Head of caudate nucleus (tissue), 42 donors: Measurements from ENCODE around the gene XPO4.
A peak's percentile ranks its signal among the peaks of the same experiment; 100 is the strongest.

Source experiments
- DNase-seq, 42 donors: peaks; one replicate each; pipeline versions ENCODE4 v3.0.0 to v3.0.0-alpha.2; 2020 to 2021; ENCODE audit warnings: mixed read lengths in 7 of 42
- intact Hi-C: fragments of 100-400 bp; cut with DNase I; formaldehyde crosslinking; loops from one replicate; pipeline ENCODE4 v1.15.0; 2022

The XPO4 gene

GRCh38 chr13:20840568-20840967, 62.0 kb downstream of the XPO4 start:
- DNase-seq = no peak
- intact Hi-C loops = no loop called here

- intact Hi-C loops = no loop called here
- DNase-seq = no peak
Observed at GRCh38 chr13:20833900-20834679, 68.5 kb downstream of the XPO4 start.

GRCh38 chr13:20832861-20833260, 69.7 kb downstream of the XPO4 start:
- DNase-seq = no peak
- intact Hi-C loops = no loop called here

GRCh38 chr13:20831933-20832332, 70.6 kb downstream of the XPO4 start:
- intact Hi-C loops = no loop called here

GRCh38 chr13:20831254-20831653, 71.3 kb downstream of the XPO4 start:
- intact Hi-C loops = no loop called here

More at GRCh38 chr13:20831933-20832332, 70.6 kb downstream of the XPO4 start:
- no peak for DNase-seq

GRCh38 chr13:20828539-20829364, 73.8 kb downstream of the XPO4 start:
- peak in 16 of 42 donors; percentile 10 to 67 (median 29) for DNase-seq
- intact Hi-C loops = loop anchor here (5.0 to 10.0 kb wide), 2 partner anchors 116 to 334 kb away; no protein-coding TSS in a partner anchor

More at GRCh38 chr13:20831254-20831653, 71.3 kb downstream of the XPO4 start:
- no peak for DNase-seq

GRCh38 chr13:20826843-20827560, 75.5 kb downstream of the XPO4 start:
- intact Hi-C loops = loop anchor here (5.0 to 10.0 kb wide), 2 partner anchors 115 to 332 kb away; no protein-coding TSS in a partner anchor
- DNase-seq = no peak

GRCh38 chr13:20826301-20826700, 76.2 kb downstream of the XPO4 start:
- intact Hi-C loops = loop anchor here (5.0 to 10.0 kb wide), 2 partner anchors 114 to 332 kb away; no protein-coding TSS in a partner anchor
- no peak for DNase-seq

- intact Hi-C loops = loop anchor here (5.0 to 10.0 kb wide), 2 partner anchors 113 to 331 kb away; no protein-coding TSS in a partner anchor
- DNase-seq = no peak
Observed at GRCh38 chr13:20825477-20825875, 77.1 kb downstream of the XPO4 start.

GRCh38 chr13:20824762-20825476, 77.6 kb downstream of the XPO4 start:
- DNase-seq = no peak
- intact Hi-C loops = loop anchor here (5.0 to 10.0 kb wide), 2 partner anchors 113 to 330 kb away; no protein-coding TSS in a partner anchor

GRCh38 chr13:20823071-20823470, 79.5 kb downstream of the XPO4 start:
- intact Hi-C loops = loop anchor here (10.0 kb wide), 1 partner anchor 328 kb away; no protein-coding TSS in a partner anchor
- no peak for DNase-seq

- no peak for DNase-seq
- intact Hi-C loops = loop anchor here (10.0 kb wide), 1 partner anchor 328 kb away; no protein-coding TSS in a partner anchor
Observed at GRCh38 chr13:20822406-20822805, 80.1 kb downstream of the XPO4 start.

- intact Hi-C loops = loop anchor here (10.0 kb wide), 1 partner anchor 325 kb away; no protein-coding TSS in a partner anchor
- no peak for DNase-seq
Observed at GRCh38 chr13:20819715-20820114, 82.8 kb downstream of the XPO4 start.

- intact Hi-C loops = no loop called here
- no peak for DNase-seq
Observed at GRCh38 chr13:20815464-20815863, 87.1 kb downstream of the XPO4 start.

GRCh38 chr13:20814224-20814910, 88.2 kb downstream of the XPO4 start:
- intact Hi-C loops = no loop called here
- DNase-seq = peak in 4 of 42 donors; percentile 10 to 49 (median 34)

- intact Hi-C loops = no loop called here
- DNase-seq = no peak
Observed at GRCh38 chr13:20812890-20813289, 89.7 kb downstream of the XPO4 start.

- no peak for DNase-seq
- intact Hi-C loops = no loop called here
Observed at GRCh38 chr13:20810808-20811207, 91.7 kb downstream of the XPO4 start.

GRCh38 chr13:20808874-20809273, 93.7 kb downstream of the XPO4 start:
- intact Hi-C loops = no loop called here
- no peak for DNase-seq
